NCI-H2196 treated with DMSO at 0.1 percent for 48 hours (cell line): Measurements from ENCODE around the gene PFKP.

Experiments
- DNase-seq: peaks from one replicate; lab custom pipeline; 2025; ENCODE audit not compliant: unreplicated experiment; lab: John Stamatoyannopoulos, UW

Gene PFKP

GRCh38 chr10:3132036-3133025 is 65.0 kb downstream of the PFKP start:
- DNase-seq, result no peak

- DNase-seq, result no peak
Observed at GRCh38 chr10:3133948-3134347, 66.6 kb downstream of the PFKP start.

- DNase-seq, result no peak
Observed at GRCh38 chr10:3135006-3135405, 67.7 kb downstream of the PFKP start.

- DNase-seq, result no peak
Observed at GRCh38 chr10:3136336-3136735, 69.0 kb downstream of the PFKP start.

GRCh38 chr10:3136763-3137611 is 69.6 kb downstream of the PFKP start:
- no peak for DNase-seq

GRCh38 chr10:3137958-3138726 is 70.8 kb downstream of the PFKP start:
- DNase-seq, result no peak

- no peak for DNase-seq
Observed at GRCh38 chr10:3139216-3139910, 72.0 kb downstream of the PFKP start.

- no peak for DNase-seq
Observed at GRCh38 chr10:3140280-3140679, 72.9 kb downstream of the PFKP start.

- DNase-seq, result no peak
Observed at GRCh38 chr10:3141351-3142005, 74.1 kb downstream of the PFKP start.

- DNase-seq, result no peak
Observed at GRCh38 chr10:3142146-3142875, 75.0 kb downstream of the PFKP start.

- DNase-seq, result no peak
Observed at GRCh38 chr10:3143366-3143765, 76.0 kb downstream of the PFKP start.

GRCh38 chr10:3143791-3144434 is 76.6 kb downstream of the PFKP start:
- no peak for DNase-seq

GRCh38 chr10:3145366-3145765 is 78.0 kb downstream of the PFKP start:
- DNase-seq, result no peak

- DNase-seq, result no peak
Observed at GRCh38 chr10:3146289-3146688, 78.9 kb downstream of the PFKP start.

GRCh38 chr10:3147117-3147820 is 79.9 kb downstream of the PFKP start:
- DNase-seq, result no peak

- DNase-seq, result no peak
Observed at GRCh38 chr10:3148041-3148440, 80.7 kb downstream of the PFKP start.

GRCh38 chr10:3148994-3149393 is 81.6 kb downstream of the PFKP start:
- DNase-seq, result no peak

GRCh38 chr10:3149918-3150317 is 82.6 kb downstream of the PFKP start:
- no peak for DNase-seq
